ENCODE data around the gene BCLAF1.

DNA sequence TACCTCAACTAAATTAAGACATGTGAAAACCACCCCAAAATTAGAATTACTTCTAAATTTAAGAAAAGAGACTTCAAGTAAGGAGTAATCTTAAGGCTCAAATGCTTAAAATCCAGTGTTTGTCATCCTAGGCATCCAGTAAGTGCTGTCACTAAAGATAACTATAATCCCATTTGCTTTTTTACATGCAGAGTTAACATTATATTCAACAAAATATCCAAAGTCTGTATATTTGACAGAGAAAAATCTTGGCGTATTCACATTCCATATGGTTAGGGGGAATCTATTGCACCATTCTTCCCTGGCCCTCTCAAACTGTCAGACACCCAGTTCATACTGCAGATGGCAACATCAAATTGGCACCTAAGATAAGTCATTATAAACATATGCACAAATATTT lies 56.9 kb downstream of the BCLAF1 start:
- TF ChIP-seq CTCF (IDR thresholded peaks at IDR 0.05), result no peak
- TF ChIP-seq EZH2 (IDR thresholded peaks at IDR 0.05; ENCODE audit: borderline replicate concordance, insufficient read depth, low read depth, low read length, poor library complexity, severe bottlenecking), result no peak
